SK-N-MC (cell line): Measurements from ENCODE around the gene MIEF2.

ENCODE experiments used
- EZH2 ChIP-seq: fragments of 200-600 bp; sonication (generic); IDR thresholded peaks from one replicate; pipeline ENCODE4 v1.6.1; 2017; ENCODE audit warnings: antibody characterized with exemption
- FOXP2 ChIP-seq: optimal IDR thresholded peaks from 2 replicates; pipeline ENCODE3; 2011; ENCODE audit warnings: mild to moderate bottlenecking, moderate library complexity; ENCODE audit not compliant: insufficient read depth; ENCODE audit errors: extremely low read length, control extremely low read depth
- POLR2AphosphoS5 ChIP-seq: IDR thresholded peaks from 2 replicates; pipeline ENCODE4 v1.6.1; 2012; ENCODE audit warnings: mild to moderate bottlenecking, low read depth, low read length, borderline replicate concordance

GRCh38 chr17:18260332-18261145 is at the start of gene MIEF2:
- TF ChIP-seq POLR2AphosphoS5 (peak; percentile 29; the same call in 1 of the 2 replicates), EZH2 (no peak), FOXP2 (no peak)
